GM19351 (cell line): ENCODE data around the gene THRA.
"Not testable (repeated sequence)": the region's sequence is repeated elsewhere in the genome, so short reads cannot be mapped to it uniquely, and the experiment has no call there.

Experiments used
- ATAC-seq: cut with Tn5 transposase; IDR thresholded peaks from one replicate; pipeline ENCODE4 v1.9.1; 2021; ENCODE audit warnings: mild to moderate bottlenecking, moderate library complexity; ENCODE audit not compliant: unreplicated experiment

Gene THRA

DNA sequence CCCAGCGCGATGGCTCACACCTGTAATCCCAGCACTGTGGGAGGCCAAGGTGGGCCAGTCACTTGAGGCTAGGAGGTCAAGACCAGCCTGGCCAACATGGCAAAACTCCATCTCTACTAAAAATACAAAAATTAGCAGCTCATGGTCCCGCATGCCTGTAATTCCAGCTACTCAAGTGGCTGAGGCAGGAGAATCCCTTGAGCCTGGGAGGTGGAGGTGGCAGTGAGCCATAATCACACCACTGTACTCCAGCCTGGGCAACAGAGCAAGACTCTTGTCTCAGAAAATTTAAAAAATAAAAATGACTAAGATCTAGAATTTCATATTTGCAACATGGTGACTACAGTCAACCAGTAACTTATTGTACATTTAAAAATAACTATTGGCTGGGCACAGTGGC lies 80.4 kb downstream of the THRA start:
- not testable (repeated sequence) for ATAC-seq
